ENCODE results near the gene AKR1A1. TPM values are rescaled to one million over a fixed set of nuclear protein-coding genes. Genes with fewer than 3 reads are reported as not detected.
"Not testable (repeated sequence)": the region's sequence is repeated elsewhere in the genome, so short reads cannot be mapped to it uniquely, and the experiment has no call there.

Gene AKR1A1
- total RNA-seq, 2 donors from 2014 or later = 96.8 to 103 TPM

DNA sequence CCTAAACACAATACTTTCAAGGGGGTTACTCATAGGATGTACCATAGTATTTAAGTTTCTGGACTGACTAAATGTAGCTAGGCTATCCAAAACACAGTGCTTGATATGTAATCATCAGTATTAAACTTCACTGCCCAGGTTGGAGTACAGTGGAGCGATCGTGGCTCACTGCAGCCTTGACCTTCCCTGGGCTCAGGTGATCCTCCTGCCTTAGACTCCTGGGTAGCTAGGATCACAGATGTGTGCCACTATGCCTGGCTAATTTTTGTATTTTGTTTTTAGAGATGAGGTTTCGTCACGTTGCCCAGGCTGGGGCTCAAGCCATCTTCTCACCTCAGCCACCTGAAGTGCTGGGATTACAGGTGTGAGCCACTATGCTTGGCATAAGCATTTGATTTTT lies 43.8 kb downstream of the AKR1A1 start:
- ATAC-seq (no peak), DNase-seq (no peak)
- intact Hi-C loops (cut with DNase I) = no loop called here

DNA sequence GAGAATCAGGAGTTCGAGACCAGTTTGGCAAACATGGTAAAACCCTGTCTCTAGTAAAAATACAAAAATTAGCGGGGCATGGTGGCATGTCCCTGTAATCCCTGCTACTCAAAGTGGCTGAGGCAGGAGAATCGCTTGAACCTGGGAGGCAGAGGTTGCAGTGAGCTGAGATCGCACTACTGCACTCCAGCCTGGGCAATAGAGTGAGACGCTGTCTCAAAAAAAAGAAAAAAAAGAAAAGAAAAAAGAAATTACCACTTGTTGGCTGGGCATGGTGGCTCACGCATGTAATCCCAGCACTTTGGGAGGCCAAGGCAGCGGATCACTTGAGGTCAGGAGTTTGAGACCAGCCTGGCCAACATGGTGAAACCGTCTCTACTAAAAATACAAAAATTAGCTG lies 46.1 kb downstream of the AKR1A1 start:
- DNase-seq; ATAC-seq; intact Hi-C loops (cut with DNase I): not testable (repeated sequence)

DNA sequence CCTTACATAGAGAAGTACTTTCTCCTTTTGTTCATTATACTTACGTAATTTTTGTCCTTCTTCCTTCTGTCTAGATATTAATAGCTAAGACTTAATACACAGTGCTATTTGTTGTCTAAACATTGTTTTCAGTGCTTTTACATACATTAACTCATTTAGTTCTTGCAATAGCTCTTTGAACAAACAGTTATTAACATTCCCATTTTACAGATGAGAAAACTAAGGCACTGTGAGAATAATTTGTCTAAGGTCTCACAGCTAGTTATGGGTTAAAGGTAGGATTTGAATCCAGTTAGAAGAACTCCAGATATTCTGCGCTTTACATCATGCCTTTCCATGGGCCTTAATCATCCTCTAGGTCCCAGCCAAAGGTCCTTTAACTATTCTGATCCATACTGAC lies 53.6 kb downstream of the AKR1A1 start:
- intact Hi-C loops (cut with DNase I) = no loop called here
- ATAC-seq (no peak), DNase-seq (no peak)

DNA sequence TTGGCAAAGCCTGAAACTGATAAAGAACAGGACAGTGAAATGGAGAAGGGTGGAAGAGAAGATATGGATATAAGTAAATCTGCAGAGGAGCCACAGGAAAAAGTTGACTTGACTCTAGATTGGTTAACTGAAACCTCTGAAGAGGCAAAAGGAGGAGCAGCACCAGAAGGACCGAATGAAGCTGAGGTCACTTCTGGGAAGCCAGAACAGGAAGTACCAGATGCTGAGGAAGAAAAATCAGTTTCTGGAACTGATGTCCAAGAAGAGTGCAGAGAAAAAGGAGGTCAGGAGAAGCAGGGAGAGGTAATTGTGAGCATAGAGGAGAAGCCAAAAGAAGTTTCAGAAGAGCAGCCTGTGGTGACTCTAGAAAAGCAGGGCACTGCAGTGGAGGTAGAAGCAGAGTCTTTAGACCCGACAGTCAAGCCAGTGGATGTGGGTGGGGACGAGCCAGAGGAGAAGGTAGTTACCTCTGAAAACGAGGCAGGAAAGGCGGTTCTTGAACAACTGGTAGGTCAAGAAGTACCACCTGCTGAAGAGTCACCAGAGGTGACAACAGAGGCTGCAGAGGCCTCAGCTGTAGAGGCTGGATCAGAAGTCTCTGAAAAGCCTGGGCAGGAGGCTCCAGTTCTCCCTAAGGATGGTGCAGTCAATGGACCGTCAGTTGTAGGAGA lies 56.9 kb downstream of the AKR1A1 start:
- ATAC-seq = peak in 1 of 2 donors; percentile 46
- no peak for DNase-seq
- intact Hi-C loops (cut with DNase I) = no loop called here

DNA sequence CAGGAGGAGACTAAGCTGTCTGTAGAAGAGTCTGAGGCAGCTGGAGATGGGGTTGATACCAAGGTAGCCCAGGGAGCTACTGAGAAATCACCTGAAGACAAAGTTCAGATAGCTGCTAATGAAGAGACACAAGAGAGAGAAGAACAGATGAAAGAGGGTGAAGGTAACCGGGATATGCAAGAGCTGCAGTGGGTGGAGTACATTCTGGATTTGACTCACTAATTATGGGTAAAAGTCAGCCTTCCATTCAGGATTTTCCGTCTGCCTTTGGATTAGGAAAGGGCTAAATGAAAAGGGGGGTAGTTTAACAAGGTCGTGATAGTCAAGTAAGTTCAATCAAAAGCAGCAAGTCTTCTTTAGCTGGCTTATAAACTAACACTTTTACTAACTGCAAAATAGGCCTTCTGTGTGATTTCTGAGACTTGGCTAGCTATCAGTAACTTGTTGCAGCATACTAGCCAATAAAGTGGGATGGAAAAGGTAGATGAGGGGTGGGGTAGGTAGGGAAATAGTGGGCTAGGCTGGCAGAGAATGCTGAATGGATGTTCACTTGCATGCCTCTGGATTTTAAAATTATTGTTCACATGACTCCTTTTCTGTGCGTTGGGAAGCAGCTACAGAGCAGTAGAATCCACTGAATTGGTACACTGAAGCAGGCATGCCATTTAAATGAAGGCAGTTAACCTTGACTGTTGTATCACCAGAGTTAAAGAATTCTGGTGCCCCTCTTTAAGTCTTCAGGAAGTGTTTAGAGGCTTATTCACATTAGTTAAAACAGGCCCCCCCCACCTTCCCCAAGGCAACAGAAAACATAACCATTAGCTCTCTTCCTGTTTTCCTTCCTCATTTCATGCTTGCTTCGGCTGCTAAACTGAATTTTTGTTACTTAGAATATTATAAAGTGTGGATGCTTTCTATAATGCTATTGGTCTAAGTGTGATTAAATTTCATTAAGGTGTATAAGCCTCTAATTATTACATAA lies 57.8 kb downstream of the AKR1A1 start:
- DNase-seq (no peak), ATAC-seq (peak in 1 of 2 donors; percentile 29)
- intact Hi-C loops (cut with DNase I) = no loop called here

DNA sequence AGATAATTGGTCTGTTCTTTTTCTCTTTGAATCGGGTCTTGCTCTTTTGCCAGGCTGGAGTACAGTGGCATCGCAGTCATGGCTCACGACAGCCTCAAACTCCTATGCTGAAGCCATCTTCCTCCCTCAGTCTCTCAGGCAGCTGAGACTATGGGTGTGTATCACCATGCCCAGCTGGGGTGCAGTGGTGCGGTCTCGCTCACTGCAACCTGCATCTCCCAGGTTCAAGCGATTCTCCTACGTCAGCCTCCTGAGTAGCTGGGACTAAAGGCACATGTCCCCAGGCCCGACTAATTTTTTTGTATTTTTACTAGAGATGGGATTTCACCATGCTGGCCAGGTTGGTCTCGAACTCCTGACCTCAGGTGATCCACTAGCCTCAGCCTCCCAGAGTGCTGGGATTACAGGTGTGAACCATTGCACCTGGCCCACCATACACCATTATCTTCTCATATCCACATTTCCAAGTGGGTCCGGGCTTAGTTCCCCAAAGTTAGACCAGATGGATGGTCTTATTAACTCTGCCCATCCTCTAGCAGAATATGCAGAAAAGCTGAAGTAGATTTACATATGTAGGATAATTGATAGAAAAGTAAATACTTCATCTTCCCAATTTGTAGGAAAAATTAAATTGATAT lies 60.1 kb downstream of the AKR1A1 start:
- DNase-seq = no peak
- intact Hi-C loops (cut with DNase I) = no loop called here
- ATAC-seq = no peak

DNA sequence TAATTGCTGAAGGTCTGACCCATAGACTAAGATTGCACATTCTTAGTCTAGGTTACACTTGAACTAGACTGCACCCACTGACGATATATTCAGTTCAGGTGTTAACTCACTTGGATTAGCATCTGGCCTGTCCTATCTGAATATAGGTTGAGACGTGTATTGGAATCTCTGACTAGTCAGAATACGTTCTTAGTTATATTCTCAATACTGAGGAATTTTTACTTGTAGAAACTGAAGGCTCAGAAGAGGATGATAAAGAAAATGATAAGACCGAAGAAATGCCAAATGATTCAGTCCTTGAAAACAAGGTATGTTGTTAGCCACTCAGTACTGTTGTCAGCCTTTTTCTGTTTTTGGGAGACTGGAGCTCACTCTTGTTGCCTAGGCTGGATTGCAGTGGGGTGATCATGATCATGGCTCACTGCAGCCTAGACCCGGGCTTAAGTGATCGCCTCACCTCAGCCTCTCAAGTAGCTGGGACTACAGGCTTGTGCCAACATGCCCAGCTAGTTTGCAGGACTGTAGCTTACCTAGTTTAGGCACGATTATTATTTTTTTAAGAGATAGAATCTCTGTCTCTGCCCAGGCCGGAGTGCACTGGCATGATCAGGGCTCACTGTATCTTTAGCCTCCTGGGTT lies 62.4 kb downstream of the AKR1A1 start:
- intact Hi-C loops (cut with DNase I) = no loop called here
- ATAC-seq = no peak

DNA sequence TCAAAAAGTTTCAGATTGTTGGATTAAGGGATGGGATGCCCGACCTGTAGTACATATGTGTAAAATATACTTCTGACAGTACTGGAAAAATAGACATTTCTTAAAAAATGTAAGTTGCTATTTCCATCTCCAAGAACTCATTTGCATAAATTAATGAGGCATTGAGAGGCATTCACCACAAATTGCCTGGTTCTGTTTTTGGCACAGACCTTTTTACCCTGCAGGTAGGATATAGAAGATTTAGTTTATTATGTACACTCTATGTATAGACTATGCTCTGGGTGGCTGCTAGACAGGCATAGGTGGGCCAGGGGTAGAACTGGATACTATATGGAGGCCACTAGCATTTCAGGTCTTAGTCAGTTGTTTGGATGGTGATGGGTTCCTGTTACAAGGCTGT lies 65.3 kb downstream of the AKR1A1 start:
- ATAC-seq (no peak), DNase-seq (no peak)
- intact Hi-C loops (cut with DNase I) = no loop called here

More for the DNA sequence above, 62.4 kb downstream of the AKR1A1 start:
- DNase-seq = no peak

DNA sequence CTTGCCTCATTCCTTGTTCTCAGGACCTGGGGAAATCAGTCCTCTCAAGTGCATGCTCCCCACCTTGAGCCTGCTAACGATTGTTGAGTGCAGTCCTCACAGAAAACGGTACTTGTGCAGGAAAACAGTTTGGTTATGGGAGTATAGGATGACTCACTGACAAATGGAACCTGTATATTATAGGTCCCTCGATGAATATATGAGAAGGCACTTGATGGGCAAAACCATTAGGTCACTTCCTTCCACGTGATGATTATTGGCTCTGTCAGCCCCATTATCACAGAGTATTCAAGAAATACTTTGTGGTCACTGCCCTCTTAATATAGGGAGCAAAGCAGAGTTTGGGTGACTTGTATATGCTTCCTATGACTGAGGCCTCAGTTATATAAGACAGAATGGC lies 67.0 kb downstream of the AKR1A1 start:
- ATAC-seq = no peak
- no peak for DNase-seq
- intact Hi-C loops (cut with DNase I) = no loop called here

DNA sequence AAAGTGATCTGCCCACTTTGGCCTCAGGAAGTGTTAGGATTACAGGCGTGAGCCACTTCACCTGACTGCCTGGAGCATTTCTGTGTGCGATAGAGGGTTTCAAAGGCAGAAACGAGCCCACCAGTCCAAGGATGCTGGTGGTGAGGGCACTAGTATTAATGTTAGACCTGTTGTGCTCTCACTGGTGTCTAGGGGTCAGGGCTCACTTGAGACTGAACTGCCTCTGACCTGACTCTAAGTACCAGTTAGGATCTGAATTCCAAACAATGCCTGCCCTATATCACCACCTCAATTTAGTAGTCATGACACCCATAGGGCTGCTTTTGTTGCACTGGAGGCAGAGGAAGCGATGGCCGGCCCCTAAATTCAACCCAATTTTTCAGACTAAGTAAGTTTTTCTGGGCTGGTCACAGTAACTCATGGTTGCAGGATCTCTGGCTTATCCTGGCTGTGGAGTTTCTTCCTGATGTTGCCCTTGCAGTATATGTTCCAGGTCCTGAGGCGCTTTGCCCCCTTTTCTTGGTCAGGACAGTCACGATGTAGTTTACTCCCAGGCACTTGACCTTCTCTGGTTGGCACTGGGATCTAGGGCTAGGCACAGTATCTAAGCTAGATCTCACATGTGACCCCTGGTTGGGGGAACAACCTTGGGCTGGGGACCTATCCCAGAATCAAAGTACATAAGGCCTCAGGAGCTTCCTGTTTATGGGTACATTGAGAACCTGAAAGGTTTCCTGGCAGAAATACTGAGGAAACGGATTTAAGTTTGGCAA lies 68.7 kb downstream of the AKR1A1 start:
- intact Hi-C loops (cut with DNase I) = no loop called here
- DNase-seq (no peak), ATAC-seq (no peak)

Other genes with a start within 250 kb of the AKR1A1 start
- gene HPDL, start 223.9 kb upstream of the AKR1A1 start, total RNA-seq = under 1 TPM; 0.27 to 0.50 TPM
- gene TOE1, start 210.7 kb upstream of the AKR1A1 start, total RNA-seq = 1 to 10 TPM; 5.4 to 6.6 TPM
- gene MUTYH, start 210.4 kb upstream of the AKR1A1 start, total RNA-seq = 10 to 100 TPM in 1 of 2 donors, 1 to 10 TPM in 1; 9.1 to 11.0 TPM
- gene TESK2, start 59.7 kb upstream of the AKR1A1 start, total RNA-seq = 1 to 10 TPM; 1.4 to 2.8 TPM
- 1 to 10 TPM; 2.2 to 2.7 TPM for gene CCDC163, start 50.8 kb upstream of the AKR1A1 start, total RNA-seq
- gene MMACHC, start 50.5 kb upstream of the AKR1A1 start, total RNA-seq = 10 to 100 TPM; 19.5 to 23.4 TPM
- gene PRDX1, start 28.9 kb upstream of the AKR1A1 start, total RNA-seq = 100 to 1,000 TPM; 599 to 604 TPM
- gene NASP, start 33.2 kb downstream of the AKR1A1 start, total RNA-seq = 10 to 100 TPM; 38.2 to 56.4 TPM
- gene CCDC17, start 73.2 kb downstream of the AKR1A1 start, total RNA-seq = 1 to 10 TPM in 1 of 2 donors, under 1 TPM in 1; 0.44 to 1.2 TPM
- 10 to 100 TPM; 69.0 to 71.6 TPM for gene GPBP1L1, start 135.7 kb downstream of the AKR1A1 start, total RNA-seq
- 10 to 100 TPM; 19.2 to 19.7 TPM for gene TMEM69, start 137.4 kb downstream of the AKR1A1 start, total RNA-seq
- gene IPP, start 199.8 kb downstream of the AKR1A1 start, total RNA-seq = 10 to 100 TPM in 1 of 2 donors, 1 to 10 TPM in 1; 9.4 to 11.2 TPM